Coronary artery (tissue), 2 donors: ENCODE results near the gene BRD1.
"Not testable (repeated sequence)": the region's sequence is repeated elsewhere in the genome, so short reads cannot be mapped to it uniquely, and the experiment has no call there.

Experiments used
- DNase-seq: peaks from one replicate; pipeline ENCODE4 v3.0.0-alpha.2; 2017; ENCODE audit warnings: low spot score
- H3K27ac ChIP-seq, 2 donors: fragments of 200-600 bp; sonication (generic); one replicate each; pipeline ENCODE4 v1.5.1; 2016 to 2019
- H3K4me3 ChIP-seq: fragments of 200-600 bp; sonication (generic); 2 replicates; pipeline ENCODE4 v1.5.1; 2016; ENCODE audit warnings: mild to moderate bottlenecking, moderate library complexity
- TF ChIP-seq, protein P1 (sequence below): fragments of 200-600 bp; sonication (generic); IDR thresholded peaks from one replicate; pipeline ENCODE4 v1.5.1; 2019; ENCODE audit warnings: antibody characterized with exemption

Gene BRD1

DNA sequence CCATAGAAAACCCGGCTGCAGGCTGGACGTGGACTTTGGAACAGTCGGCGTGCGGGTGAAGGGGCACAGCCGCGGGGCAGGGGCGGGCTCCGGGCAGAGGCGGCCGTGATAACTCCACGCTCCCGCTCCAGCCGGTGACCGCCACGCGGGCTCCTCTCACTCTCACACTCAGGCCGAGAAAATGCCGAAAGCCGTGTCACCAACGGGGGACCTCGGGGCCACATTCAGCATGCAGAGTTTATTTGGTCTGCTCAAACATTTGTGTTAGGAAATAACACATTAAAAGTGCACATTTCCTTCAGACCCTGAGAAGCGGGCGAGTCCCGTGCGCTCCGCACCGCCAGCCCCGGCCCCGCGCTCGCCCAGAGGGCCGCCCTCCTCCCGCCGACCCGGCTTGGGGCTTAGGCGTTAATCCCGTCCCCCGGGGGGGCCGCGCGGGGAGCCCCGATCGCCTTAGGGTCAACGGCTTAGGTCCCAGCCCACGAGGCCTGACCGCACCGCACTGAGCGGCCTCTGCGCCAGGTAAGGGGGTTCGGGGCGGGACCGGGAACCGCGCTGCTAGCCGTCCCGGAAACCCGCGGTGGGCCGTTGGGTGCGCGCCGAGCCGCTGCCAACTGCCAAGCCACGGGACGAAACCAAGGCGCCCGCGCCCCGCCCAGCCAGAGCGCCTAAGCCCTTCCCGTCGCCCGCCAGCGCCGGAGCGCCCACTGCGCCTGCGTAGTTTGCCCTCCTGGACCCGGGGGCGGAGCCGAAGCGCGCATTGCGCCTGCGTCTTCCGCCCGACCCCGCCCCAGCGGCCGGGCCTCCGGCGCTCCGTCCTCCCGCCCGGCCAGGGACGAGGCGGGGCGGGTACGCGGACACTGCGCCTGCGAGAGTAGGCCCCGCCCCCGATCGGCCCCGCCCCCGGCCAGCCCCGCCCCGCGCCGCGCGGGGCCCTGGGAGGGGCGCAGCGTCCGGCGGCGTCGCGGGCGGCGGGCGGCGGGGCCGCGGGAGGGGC, 25.5 kb upstream of the BRD1 start, which contains the start of gene ZBED4:
TSS of gene ZBED4 (plus strand) at position 947 of the 997 bp plus-strand sequence. CDS start 29,819 bp downstream, outside the sequence.
- DNase-seq = peak; percentile 97
- TF ChIP-seq, protein P1, sequence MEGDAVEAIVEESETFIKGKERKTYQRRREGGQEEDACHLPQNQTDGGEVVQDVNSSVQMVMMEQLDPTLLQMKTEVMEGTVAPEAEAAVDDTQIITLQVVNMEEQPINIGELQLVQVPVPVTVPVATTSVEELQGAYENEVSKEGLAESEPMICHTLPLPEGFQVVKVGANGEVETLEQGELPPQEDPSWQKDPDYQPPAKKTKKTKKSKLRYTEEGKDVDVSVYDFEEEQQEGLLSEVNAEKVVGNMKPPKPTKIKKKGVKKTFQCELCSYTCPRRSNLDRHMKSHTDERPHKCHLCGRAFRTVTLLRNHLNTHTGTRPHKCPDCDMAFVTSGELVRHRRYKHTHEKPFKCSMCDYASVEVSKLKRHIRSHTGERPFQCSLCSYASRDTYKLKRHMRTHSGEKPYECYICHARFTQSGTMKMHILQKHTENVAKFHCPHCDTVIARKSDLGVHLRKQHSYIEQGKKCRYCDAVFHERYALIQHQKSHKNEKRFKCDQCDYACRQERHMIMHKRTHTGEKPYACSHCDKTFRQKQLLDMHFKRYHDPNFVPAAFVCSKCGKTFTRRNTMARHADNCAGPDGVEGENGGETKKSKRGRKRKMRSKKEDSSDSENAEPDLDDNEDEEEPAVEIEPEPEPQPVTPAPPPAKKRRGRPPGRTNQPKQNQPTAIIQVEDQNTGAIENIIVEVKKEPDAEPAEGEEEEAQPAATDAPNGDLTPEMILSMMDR = no peak
- Histone ChIP-seq H3K27ac (peak within 1 kb of the TSS; percentile 86 to 94), H3K4me3 (peak within 1 kb of the TSS; percentile 83)

DNA sequence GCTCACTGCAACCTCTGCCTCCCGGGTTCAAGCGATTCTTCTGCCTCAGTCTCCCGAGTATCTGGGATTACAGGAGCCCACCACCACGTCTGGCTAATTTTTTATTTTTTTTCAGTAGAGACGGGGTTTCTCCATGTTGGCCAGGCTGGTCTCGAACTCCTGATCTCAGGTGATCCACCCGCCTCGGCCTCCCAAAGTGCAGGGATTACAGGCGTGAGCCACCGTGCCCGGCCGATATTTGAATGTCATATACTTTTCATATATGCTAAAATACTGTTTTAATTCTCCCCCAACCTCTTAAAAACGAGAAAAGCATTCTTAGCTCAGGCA, 24.9 kb upstream of the BRD1 start:
- H3K27ac ChIP-seq = peak overlapping the region in 1 of 2 donors; percentile 94
- H3K4me3 ChIP-seq = peak overlapping the region; percentile 83

DNA sequence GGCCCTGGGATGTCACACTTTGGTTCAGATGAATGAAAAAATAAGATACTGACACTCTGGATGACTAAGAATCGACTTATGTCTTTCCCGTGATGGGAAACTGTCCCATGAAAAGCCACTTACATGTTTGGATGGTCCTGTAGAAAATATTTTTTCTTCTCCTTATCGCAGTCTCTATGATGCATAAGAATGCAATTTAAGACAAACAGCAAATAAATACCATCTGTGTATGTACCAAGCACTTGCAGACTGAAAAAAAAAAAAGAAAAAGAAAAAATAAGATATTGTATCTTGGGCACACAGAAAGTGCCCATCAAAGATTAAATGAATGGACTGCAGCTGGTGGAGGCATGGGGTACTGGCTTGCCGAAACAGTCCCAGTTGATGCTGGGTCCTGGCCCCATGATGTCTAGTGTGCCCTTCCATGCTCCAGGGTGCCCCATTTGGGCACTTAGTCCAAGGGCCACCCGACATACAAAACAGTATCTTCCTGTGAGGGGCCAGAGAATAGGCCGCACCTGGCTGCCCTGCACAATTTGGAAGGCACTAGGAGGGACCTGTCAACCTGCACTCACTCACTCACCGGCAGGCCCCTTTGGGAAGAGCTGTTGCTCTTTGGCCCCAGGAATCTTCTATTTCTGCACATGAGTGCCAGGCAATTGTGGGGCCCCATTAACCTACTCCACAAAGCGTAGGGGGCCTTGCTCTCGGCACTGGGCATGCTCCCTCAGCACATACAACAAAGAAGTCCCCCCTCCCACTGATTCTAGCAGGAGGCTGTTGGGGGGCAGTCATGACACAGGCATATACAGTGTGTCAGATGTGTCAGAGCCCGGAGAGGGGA, 23.5 kb upstream of the BRD1 start:
- TF ChIP-seq, protein P1 = no peak
- Histone ChIP-seq H3K4me3 (no peak overlapping the region), H3K27ac (no peak overlapping the region)
- DNase-seq = no peak

More for the DNA sequence above, 24.9 kb upstream of the BRD1 start:
- not testable (repeated sequence) for DNase-seq

DNA sequence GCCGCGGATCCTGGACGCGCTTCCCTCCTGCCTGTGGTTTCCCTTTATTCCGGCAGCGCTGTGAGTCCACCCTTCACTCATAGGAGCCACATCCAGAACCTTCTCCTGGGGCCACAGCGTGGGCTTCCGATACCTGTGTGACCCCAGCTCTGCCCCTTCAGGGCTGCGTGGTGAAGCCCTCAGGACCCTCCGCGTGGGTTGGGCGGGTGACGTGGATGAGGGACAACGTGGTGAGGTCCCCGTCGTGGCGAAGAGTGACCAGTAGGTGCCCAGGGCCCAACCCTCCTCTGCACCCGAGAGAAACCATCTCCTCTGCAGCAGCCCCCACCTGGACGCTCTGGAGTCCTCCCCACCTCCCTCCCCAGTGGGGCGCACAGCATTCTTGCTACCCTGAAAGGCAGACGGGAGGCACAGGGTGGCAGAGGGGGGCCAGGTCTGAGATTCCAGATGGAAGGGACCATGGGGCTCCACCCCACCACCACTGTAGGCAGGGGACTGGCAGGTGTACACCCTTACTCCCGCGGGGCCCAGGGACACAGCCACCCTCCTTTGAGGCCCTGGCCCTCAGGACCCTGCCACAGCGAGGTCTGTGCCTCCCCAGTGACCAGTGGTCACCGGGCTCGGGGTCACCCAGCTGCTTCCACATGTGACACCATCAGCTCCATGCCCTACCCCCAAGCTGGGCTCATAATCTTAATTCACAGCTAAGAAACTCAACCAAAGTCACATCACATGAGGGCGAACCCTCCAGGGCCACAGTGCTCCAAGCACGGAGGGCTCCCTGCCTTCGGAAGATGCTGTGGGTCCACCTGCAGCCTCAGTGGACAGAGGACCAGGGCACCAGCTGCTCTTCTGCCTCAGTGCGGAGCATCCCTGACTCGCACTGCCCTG, 22.6 kb upstream of the BRD1 start:
- no peak overlapping the region for H3K27ac ChIP-seq
- DNase-seq = no peak
- TF ChIP-seq, protein P1 = no peak
- H3K4me3 ChIP-seq = peak overlapping the region; percentile 70

DNA sequence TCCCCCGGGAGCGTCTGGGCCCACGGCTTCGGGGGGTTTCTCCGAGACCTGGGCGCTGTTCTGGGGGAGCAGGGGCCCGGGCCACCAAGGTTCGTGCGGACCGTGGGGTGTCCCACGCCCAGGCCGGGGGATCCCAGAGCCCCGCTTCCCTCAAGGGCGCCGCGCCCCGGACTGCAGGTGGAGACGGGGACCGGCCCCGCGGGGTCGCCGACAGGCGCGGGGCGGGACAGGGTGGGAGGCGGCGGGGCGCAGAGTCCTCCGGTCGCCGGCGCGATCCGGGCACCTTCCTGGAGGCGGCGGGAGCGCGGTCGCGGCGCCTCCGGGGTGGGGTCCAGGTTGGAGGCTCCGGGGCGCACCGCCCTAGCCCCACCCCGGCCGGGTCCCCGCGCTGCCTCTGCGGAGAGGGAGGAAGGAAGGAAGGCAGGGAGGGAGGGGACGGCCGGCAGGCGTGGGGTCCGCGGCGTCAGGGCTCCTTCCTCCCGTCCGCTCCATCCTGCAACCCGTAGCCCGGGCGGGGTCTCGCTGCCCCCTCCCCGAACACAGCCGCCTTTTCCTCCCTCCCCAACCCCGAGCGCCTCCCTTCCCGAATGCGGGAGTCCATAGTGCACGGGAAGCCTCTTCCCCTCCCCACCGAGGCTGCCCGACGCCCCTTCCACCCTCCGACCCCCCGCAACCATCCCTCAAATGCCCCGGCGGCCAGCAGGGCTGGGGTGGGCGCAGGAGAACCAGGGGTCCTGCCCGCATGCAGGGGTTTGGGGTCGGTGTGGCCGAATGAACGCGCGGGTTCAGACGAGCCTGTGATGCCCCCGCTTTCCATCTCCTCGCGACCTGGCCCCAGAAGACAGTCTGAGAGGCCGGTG, 21.7 kb upstream of the BRD1 start:
- TF ChIP-seq, protein P1 = no peak
- Histone ChIP-seq H3K27ac (no peak overlapping the region), H3K4me3 (peak overlapping the region; percentile 70)
- DNase-seq = no peak

DNA sequence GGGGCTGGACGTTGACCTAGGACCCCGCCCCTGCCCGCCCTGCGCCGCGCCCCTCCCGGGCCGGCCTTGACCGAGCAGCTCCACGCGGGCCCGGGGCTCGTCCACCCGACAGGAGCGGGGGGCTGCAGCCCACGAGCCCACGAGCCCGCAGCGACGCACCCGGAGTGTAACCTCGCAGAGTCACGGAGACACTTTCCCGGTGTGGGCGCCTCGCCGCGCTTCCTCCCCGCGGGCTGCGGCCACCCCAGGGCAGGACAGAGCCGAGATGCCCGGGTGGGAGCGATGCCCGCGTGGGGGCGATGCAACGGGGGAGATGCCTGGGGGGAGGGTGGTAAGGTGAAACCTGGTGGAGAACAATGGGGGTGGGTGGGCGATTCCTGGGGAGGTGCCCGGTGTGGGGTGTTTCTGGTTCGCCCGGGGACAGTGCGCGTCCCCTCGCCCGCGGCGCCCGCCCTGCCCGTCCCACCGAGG, 21.1 kb upstream of the BRD1 start:
- peak overlapping the region; percentile 70 for H3K4me3 ChIP-seq
- DNase-seq = no peak
- H3K27ac ChIP-seq = peak overlapping the region in 1 of 2 donors; percentile 48
- TF ChIP-seq, protein P1 = no peak
